ENCODE data around the gene ZAP70. TPM values are rescaled to one million over a fixed set of nuclear protein-coding genes. Genes with fewer than 3 reads are reported as not detected.

Gene ZAP70
- total RNA-seq, 1 donor from 2014 or later, result not detected

DNA sequence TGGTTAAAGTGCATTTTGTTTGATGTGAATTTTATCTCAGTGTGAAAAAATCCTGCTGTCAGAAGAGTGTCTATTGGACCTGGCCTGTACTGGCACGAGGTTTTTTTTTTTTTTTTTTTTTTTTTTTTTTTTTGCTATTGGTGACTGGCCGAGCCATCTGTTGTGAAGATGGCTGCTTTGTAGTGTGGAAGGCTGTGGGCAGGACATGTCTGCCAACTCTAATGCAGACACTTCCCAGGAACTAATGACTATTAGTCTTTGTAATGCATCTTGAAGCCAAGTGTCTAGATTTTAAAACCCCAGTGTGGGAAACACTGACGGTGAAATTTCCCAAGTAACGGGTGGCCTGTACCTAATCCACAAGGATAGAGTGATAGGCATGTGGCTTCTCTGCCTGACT is 34.3 kb downstream of the ZAP70 start:
- no peak for DNase-seq (ENCODE audit: low read depth, low spot score)

DNA sequence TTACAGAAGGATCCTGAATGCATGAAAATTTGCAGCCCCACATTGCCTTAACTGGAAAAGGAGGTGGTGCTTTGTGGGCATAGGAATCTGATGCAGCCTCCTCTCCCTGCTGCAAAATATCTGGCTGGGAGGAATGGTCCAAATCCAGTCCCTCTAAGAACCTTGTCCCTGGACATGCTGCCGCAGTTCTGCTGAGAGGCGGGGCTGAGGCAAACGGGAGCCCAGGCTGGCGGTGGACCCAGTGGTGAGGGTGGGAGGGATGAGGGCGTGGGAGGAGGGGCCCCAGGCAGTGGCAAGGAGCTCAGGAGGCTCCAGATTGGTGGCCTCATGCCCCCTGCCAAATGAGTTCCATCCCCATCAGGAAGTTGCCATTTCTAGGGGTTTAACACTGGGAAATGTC is 36.2 kb downstream of the ZAP70 start:
- no peak for DNase-seq (ENCODE audit: low read depth, low spot score)

DNA sequence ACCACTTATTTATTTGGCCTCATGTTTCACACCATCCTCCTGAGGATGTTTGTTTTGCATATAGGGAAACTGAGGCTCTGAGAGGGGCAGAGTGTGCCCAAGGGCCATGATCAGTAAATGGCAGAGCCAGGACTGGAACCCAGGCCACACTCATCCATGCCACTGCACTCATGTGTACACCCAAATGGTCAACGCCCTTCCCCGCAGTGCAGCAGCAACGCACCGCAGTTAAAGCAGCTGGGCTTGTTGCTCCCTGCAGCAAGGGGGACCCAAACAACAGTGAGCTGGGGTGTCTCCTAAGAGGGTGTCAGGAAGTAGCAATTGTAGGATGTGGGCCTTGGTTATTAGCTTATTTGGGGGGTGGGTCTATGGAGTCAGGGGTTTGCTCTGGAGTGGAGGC is 36.6 kb downstream of the ZAP70 start:
- DNase-seq (ENCODE audit: low read depth, low spot score), result no peak

DNA sequence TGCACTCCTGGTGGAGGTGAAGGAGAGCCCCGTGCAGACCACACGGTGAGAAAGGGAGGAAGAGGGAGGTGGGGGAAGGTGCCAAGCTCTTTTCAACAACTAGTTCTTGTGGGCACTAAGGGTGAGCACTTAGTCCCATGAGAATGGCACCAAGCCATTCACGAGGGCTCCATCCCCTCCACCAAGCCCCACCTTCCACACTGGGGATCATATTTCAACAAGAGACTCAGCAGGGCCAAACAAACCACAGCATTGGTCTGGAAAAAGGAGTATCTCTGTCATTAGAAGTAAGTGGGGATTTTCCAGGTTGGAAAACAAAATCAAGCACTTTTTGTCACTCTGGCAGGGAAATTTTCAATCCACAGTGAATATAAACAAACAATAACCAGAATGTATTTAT is 38.4 kb downstream of the ZAP70 start:
- DNase-seq (ENCODE audit: low read depth, low spot score), result no peak

DNA sequence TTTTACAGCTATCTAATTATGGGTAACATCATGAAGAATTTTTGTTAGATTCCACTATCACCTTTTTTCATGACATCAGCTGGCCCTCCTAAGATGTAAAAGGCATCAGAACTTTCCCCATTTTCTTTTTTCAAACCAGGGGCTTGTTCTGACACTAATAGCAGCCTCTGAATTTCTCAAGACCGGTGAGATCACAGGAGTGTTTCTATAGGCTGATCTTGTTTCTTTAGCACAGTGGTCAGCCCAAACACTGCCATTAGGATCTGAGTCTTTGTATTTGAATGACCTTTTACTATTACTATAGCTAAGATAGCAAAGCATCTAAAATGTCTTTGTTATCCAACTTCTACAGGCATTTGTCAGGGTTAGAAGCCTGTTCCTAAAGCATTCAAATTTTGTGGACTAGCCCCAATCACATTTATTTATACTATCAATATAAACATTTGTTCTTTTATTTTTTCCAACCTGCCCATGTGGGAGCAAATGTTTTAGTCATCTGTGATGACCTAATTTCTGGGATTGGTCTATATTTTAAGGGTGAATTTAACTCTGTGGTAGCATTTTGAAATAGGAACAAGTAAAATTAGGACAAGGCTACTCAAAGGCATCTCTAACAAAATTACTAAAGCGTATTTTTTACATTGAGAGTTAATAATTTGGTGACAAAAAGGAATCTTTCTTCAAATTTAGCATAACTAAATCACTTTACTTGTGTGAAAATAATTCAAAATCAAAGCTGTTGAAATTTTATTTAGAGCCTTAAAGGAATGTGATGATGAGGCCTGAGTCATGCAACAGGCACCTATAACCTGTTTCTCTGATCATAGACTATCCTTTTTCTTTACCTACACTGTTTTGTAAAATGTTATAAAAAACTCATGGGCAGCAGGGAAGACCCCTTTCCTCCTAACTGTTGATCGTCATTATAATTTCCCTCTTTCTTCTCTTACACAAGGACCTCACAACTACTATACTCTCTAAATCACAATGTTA is 39.3 kb downstream of the ZAP70 start:
- DNase-seq (ENCODE audit: low read depth, low spot score), result no peak

DNA sequence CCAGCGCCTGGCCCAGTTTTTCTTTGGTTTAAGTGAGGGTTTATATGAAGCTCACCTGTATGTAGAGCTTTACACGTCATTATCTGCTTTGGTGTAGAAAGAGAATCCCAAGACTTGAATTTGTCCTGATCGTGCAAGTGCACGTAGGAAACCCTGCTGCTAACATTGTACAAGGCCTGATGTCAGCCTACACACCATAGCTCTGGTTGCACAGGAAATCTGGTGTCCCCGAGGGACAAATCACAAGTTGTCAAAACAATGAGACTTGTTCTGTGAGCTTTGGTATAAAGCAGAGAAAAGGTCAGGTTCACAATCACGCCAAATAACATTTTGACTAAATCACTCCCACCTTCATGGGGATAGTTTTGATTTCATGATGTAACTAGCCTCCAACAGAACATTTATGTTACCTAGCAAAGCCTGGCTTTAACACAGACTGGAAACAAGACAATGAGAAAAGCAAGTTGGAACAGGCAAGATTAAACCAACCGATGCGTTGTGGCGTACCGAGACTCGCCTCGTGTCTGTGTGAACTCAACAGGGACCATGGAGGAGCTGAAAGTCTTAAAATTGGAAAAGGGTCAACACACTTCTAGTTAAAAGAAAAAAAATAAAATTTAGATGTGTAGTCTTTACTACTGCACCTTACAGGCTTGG is 41.4 kb downstream of the ZAP70 start:
- no peak for DNase-seq (ENCODE audit: low read depth, low spot score)

DNA sequence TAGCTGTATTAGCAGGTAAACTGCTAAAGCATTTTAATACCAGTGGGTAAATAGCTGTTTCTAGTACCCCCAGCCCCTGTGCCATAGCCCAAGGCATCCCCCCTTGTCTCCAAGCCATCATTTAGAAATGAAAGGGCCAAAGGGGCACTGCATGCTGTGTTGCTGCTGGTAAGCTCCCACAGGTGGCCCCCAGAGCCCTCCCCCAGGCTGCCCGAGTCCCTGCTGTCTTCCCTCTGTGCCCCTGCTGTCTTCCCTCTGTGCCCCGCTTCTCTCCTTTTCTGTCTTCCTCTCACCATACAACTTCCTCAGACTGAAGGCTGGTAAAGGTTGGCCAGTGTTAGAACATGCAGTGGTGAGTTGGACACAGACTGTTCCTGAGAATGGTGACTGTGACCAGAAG is 42.1 kb downstream of the ZAP70 start:
- no peak for DNase-seq (ENCODE audit: low read depth, low spot score)

DNA sequence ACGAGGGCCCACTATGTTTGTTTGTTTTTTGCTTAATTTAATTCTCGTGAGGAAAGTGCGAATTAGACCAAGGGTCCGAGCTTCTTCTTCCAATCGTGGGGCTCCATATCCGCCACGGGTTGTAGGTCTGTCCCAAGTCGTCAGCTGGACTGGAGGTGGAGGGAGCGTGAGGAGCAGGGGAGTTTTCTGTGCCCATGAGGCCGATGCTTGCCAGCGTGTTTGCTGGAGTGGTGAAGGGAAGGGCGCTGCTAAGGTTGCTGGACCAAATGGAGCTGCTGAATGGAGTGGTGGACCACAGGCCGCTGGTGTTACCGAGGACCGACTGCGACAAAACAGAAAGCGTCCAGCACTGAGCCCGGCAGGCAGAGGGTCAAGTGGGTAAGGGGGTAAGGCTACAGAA is 43.7 kb downstream of the ZAP70 start:
- no peak for DNase-seq (ENCODE audit: low read depth, low spot score)

DNA sequence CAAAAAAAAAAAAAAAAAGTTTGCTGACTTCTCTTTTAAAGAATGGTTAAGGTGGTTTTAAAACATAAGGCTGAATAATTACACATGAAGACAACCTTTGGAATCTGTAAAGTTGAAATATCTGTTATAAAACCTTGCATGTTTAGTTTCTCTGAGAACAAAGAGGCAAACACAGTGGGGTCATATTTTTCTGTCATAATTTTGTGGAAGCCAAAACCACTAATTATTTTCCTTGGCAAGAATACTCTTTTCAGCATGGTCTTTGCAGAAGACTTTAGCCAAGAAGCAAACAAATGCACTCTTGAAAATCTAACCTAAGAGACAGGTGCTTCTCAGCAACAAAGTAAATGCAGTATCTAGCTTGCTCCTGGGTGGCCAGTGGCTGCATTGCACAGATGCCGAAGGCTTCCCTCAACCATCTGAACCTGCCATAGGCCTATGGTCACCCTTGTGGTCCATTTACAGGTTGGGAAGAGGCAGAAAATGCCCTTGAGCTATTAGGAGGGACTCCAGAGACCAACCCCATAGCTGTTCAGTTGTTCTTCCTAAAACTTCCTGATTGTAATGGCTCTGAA is 44.8 kb downstream of the ZAP70 start:
- no peak for DNase-seq (ENCODE audit: low read depth, low spot score)

DNA sequence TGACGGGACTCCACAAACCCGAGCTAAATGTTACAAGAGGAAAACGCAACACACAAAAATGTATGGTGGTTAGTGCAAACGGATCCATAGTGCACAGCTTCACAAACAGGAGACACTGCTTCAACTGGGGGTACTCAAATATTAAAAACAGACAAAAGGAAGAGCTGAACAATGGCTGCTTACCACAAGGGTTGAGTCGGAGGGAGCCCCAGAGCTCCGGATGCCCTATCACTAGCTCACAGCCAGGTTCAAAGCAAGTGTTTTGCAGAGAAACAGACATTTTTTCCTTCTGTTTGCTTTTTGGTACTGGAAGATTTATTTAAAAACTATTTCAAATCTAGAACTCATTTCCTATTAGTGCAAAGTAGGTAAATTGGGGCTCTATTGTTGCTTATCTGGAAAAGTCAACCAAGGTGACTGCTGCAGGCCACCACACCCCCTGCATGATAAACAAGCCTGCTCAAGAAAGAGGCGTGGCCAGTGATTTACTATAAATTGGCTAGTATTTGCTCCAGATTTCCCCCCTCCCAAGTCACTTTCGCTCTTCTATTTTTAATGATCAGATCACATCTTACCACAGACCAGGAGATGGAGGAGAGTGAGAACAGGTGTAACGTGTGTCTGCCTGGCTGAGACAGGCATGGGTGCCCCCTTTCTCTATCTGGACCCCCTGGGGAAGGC is 46.5 kb downstream of the ZAP70 start:
- DNase-seq (ENCODE audit: low read depth, low spot score), result no peak

DNA sequence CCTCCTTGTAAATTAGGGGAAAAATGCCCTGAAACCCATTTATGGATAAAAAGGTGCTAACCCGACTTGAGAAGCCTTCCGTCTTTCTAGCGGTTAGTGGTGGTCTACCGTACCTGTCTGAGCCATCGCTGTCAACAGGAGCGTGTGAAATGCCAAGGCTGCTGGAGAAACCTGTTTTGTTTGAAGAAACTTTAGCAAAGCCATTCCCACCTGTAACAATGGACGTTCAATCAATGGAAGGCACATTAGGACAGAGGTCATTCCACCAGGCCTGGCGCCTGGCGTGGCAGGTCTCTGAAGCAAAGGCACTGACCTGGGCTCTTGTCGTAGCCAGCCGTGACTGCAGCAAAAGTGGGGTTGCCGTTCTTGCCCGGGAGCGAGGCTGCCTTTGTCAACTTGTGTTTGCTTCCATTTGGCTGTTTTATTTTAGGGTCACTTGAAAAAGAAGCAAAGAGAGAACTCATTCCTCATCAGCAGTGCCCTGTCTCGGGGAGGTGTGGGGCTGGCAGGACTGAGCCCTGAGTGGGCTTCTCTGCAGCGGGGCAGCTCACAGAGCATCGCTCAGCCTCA is 47.2 kb downstream of the ZAP70 start:
- DNase-seq (ENCODE audit: low read depth, low spot score), result no peak

DNA sequence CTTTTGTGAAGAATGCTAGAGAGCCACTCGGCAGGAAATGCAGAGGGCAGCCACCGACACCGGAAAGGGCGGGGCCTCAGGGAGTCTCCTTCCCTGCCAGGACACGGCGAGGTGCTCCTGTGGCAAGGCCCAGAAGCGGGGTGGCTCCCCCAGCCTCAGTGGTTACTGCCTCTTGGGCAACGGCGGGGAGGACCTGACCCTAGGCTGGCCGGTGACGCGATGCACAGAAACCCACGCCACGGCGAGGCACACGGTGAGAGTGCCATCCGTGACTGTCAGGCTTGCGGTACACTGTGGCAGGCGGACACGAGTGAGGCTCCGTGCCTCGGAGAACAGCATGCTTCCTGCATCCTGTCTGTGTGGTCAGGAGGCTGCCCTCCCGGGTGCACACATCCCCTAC is 47.8 kb downstream of the ZAP70 start:
- DNase-seq (ENCODE audit: low read depth, low spot score), result no peak

DNA sequence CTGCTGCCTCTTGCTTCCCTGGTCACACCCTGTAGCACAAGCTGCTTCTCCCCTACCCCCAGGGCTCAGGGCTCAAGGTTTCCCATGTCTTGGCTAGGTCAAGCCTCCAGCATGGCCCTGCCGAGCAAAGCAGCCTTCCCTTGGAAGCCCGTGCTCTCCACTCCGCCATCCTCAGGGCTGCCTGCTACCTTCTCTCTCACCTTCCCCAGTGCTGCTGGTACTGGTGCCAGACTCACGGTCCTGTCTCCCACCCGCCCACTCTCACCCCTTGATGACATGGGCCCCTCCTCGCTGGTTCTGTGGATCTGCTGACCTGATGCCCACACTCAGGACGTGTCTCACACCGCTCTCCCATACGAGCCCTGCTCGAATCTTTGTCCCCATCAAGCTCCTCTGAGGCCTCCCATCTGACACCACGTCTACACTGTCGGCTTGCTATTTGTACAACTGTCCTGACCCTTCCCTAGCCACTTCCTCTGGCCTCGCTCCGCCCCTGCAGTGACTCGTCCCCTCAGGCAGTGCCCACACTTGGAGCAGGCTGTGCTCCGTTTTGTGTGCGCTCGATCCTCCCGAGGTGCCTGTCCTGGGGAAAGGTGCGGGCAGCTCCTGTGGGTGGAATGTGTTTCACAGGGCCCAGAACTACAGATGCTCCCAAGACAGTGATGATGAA is 49.9 kb downstream of the ZAP70 start:
- no peak for DNase-seq (ENCODE audit: low read depth, low spot score)

DNA sequence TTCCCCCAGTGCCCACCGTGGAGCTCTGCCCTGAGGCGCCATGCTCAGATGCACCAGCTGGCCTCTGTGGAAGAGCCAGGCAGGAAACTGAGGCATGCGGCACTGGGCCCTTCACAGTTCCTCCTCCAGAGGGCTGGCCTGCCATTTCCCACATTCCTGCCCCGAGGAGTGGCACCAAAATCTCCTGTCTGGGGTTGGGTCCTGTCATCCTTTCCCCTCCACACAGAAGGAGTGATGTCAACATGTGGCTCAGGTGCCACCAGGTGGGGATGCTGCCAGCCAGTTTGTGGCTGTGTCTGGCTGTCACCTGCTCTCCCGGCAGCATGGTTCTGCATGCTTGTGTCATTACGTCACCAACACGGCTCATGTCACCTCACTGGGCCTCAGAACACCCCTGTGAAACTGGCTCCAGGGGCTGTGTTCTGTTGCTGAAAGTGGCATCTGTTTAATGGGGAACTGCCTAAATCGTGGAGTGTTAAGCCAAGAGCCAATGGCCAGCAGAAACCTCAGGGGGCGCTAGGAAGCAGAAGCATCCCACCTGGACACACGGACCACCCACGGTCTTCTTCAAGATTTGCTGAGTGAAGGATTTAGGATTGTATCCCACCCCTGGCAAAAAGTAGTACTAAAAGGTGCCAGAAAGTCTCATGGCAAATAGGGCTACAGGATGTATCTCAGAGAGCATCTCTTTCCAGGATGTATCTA is 51.3 kb downstream of the ZAP70 start:
- DNase-seq (ENCODE audit: low read depth, low spot score), result no peak

DNA sequence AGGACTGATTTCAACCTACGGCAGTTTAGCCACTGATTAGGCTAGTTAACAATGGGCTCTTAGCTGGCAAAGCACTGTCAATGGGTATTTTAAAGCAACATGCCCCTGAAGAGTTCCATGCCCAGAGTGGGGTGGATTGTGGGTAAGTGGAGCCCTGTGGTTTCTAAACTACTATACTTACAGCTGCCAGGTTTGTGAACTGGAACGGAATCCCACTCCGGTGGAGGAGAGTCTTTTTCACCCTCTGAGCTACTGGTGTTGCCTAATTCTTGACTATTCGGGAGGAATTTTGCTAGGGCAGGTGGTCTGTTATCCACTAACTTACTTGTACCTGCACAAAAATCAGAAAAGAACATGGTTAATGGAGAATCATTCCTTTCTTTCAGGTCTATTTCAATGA is 52.6 kb downstream of the ZAP70 start:
- no peak for DNase-seq (ENCODE audit: low read depth, low spot score)

DNA sequence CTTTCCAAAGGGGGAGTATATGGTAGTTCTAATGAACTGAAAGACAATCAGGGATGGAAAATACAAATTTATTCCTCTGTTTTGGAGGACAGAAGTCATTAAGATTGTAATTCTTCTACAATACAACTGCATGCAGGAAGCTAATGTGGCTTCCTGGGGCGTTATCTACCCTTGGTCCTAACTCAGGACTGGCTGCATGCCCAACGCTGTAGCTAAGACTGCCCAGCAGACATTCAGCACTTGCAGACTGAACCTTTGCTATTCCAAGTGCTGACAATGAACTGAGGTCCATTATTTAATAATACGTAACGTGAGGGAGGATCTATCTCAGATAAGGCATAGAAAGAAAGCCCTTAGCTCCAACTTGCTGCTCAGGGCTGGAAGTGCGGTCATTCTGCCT is 53.2 kb downstream of the ZAP70 start:
- no peak for DNase-seq (ENCODE audit: low read depth, low spot score)

DNA sequence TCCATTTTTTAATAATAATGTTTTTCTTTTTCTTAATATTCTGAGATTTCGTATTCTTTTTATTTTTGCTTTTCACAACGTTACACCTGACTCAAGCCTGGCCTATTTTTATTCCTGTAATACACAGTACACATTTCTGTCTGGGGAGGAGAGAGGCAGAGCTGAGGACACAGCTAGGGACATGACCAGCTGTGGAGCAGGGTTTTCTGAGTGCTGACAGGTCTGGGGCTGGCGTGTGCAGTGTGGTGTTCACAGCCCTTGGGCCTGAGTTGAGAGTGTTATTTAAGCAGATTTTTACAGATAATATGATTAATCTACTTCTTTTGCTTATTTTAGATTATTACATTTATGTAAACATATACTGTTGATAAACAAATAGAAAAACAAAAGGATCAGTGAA is 55.9 kb downstream of the ZAP70 start:
- no peak for DNase-seq (ENCODE audit: low read depth, low spot score)

DNA sequence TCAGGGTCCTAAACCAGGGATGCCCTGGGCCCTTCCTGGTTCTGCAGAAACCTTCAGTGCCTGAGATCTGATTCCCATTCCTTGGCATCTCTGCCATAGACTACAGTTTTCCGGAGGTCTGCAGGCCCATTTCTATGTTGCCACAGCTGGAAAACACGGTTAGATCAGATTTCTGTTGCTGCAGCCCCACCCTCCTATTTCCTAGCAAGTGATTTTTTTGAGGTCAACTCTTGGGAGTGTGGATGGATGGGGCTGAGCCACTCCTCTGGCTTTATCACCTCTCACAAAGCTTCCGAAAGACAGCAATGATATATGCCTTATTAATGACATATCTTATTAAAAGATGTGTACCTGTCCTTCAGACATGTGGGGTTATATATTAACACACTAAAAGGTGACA is 56.3 kb downstream of the ZAP70 start:
- DNase-seq (ENCODE audit: low read depth, low spot score), result no peak

DNA sequence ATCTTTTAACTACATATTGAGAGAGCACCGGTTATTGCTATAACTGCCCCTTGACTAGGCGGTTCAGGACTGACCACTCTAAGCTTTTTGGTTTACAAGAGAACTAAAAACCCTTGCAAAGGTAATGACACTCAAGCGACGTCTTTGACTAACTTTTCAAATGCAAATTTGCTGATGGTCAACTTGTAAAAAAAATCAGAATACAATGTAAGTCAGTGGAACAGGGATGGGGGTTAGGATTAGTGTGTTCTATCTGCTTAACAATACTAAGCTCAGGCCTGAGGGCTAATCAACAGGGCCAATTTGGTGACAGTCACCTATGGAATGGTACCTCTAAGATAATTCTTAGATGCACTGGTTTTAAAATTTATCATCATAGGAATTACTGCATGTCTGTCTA is 57.1 kb downstream of the ZAP70 start:
- no peak for DNase-seq (ENCODE audit: low read depth, low spot score)

DNA sequence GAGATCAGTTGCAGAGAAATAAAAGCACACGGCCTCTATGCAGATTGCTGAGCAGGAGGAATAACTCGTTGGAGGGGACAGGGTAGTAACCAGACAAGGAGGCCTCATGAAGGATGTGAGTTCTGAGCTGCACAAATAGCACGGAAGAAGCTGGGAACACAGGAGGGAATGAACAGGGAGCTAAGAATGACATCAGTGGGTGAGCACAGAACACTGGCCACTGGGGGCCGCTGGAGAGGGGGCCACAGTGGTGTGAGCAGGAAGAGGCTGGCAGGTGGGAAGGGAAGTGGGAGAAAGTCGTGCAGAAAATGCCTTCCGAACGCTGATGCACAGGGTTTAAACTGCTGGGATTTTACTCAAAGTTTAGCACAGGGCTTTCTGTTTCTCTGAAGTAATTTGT is 61.0 kb downstream of the ZAP70 start:
- DNase-seq (ENCODE audit: low read depth, low spot score), result no peak

Data from pulmonary artery endothelial cell (primary cell).